IMR-90 (cell line): ENCODE measurements around the gene NOX3.

Source experiments
- CHD1 ChIP-seq: IDR thresholded peaks from 2 replicates; pipeline ENCODE4 v1.6.1; 2012; ENCODE audit warnings: low read depth, low read length, improper control_type of control experiment
- MAZ ChIP-seq: IDR thresholded peaks from 2 replicates; pipeline ENCODE4 v1.6.1; 2012; ENCODE audit warnings: low read depth, mild to moderate bottlenecking, low read length, improper control_type of control experiment, moderate library complexity, borderline replicate concordance
- NFE2L2 ChIP-seq: fragments of 150-350 bp; IDR thresholded peaks from 2 replicates; pipeline ENCODE4 v1.6.1; 2016; ENCODE audit warnings: low read depth, mild to moderate bottlenecking, low read length
- POLR2A ChIP-seq: IDR thresholded peaks from 2 replicates; pipeline ENCODE4 v1.6.1; 2012; ENCODE audit warnings: mild to moderate bottlenecking, low read depth, low read length
- RAD21 ChIP-seq: IDR thresholded peaks from 2 replicates; pipeline ENCODE4 v1.6.1; 2012; ENCODE audit warnings: low read length, improper control_type of control experiment
- RCOR1 ChIP-seq: IDR thresholded peaks from 2 replicates; pipeline ENCODE4 v1.6.1; 2012; ENCODE audit warnings: mild to moderate bottlenecking, low read length, improper control_type of control experiment; ENCODE audit not compliant: insufficient replicate concordance
- RFX5 ChIP-seq: IDR thresholded peaks from 2 replicates; pipeline ENCODE4 v1.8.0; 2012; ENCODE audit warnings: low read depth, mild to moderate bottlenecking, low read length, moderate library complexity
- SMC3 ChIP-seq: fragments of 150-350 bp; IDR thresholded peaks from 2 replicates; pipeline ENCODE4 v1.6.1; 2016; ENCODE audit warnings: low read depth, mild to moderate bottlenecking, antibody characterized with exemption, low read length, moderate library complexity
- TF ChIP-seq, protein P1 (sequence below): conservative IDR thresholded peaks from 2 replicates; pipeline ENCODE4 v1.5.1; 2012; ENCODE audit warnings: mild to moderate bottlenecking, low read depth, low read length, improper control_type of control experiment
- TF ChIP-seq, protein P2 (sequence below): fragments of 150-350 bp; IDR thresholded peaks from 2 replicates; pipeline ENCODE4 v1.6.1; 2017; ENCODE audit warnings: mild to moderate bottlenecking, antibody characterized with exemption, low read length, low read depth

DNA sequence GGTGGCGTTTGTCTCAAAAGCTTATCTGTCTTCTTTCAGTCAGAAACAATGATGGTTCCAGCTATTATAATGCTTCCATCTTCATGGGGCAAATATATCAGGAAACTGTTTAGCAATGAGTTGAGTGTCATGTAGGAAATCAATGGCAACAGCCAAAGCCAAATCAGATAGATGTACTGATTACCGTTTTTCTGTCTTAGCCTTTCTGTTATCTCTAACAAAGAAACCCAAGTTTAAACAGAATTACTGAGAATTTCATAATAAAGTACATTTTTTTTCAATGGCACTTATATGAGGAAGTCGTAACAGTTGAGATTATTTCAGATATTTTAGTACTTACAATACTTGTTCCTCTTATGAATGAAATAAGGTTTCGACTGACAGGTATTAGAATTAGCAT lies 1.2 kb downstream of the NOX3 start:
- TF ChIP-seq SMC3 (no peak), POLR2A (no peak), CHD1 (no peak), RAD21 (no peak), MAZ (no peak), NFE2L2 (no peak), RCOR1 (no peak), RFX5 (no peak)
- TF ChIP-seq, protein P1, sequence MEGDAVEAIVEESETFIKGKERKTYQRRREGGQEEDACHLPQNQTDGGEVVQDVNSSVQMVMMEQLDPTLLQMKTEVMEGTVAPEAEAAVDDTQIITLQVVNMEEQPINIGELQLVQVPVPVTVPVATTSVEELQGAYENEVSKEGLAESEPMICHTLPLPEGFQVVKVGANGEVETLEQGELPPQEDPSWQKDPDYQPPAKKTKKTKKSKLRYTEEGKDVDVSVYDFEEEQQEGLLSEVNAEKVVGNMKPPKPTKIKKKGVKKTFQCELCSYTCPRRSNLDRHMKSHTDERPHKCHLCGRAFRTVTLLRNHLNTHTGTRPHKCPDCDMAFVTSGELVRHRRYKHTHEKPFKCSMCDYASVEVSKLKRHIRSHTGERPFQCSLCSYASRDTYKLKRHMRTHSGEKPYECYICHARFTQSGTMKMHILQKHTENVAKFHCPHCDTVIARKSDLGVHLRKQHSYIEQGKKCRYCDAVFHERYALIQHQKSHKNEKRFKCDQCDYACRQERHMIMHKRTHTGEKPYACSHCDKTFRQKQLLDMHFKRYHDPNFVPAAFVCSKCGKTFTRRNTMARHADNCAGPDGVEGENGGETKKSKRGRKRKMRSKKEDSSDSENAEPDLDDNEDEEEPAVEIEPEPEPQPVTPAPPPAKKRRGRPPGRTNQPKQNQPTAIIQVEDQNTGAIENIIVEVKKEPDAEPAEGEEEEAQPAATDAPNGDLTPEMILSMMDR: no peak
- TF ChIP-seq, protein P2, sequence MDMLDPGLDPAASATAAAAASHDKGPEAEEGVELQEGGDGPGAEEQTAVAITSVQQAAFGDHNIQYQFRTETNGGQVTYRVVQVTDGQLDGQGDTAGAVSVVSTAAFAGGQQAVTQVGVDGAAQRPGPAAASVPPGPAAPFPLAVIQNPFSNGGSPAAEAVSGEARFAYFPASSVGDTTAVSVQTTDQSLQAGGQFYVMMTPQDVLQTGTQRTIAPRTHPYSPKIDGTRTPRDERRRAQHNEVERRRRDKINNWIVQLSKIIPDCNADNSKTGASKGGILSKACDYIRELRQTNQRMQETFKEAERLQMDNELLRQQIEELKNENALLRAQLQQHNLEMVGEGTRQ: no peak
